HG03432 (cell line): ENCODE results near the gene EDDM3A.
"Not testable (repeated sequence)": the region's sequence is repeated elsewhere in the genome, so short reads cannot be mapped to it uniquely, and the experiment has no call there.

Source experiments
- ATAC-seq: cut with Tn5 transposase; IDR thresholded peaks from one replicate; pipeline ENCODE4 v1.9.1; 2021; ENCODE audit warnings: mild to moderate bottlenecking, moderate library complexity; ENCODE audit not compliant: unreplicated experiment

Gene EDDM3A, protein sequence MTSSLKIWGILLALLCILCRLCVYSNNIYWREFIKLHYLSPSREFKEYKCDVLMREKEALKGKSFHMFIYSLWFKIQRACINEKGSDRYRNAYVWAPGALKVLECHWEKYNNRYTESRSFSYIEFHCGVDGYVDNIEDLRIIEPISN

DNA sequence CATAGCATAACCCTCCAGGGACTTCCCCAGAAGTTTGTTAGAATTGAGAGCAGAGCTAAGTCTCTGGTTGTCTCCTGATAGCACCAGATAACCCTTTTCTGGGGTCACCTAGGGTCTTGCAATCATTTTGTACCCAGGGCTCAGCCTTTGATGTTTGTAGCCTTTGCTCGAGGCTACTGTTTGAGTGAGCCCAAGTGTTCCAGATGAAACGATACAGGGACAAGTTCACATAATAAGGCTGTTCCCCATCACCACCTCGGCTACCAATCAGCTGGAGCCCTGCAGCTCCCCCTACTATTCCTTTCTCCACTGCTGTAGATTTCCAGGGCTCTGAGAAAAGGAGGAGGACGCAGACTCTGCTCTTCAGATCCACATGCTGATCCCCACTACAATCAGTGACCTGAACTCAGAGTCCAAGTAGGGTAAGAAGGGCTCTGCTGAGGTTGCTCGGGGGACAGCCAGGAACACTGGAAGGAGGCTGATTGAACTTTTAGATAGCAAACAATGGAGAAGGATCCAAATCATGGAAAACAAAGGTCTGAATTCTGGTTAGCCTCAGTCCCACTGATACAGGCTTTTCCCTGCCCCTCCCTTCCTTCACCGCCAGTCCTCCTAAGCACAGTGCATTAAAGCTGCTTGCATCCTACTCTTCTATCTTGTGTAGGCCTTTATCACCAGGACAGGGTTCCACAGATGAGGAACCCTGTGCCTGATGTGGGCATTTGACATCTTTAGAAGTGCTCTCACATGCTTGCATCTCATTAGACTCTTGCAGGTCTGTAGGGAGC is at the start of gene EDDM3A:
Gene EDDM3A, plus strand, starts transcription at position 317 of the 788 bp plus-strand sequence. CDS start 1,694 bp downstream, outside the sequence.
- no peak for ATAC-seq

GRCh38 chr14:20696764-20697163 is 48.9 kb upstream of the EDDM3A start:
- ATAC-seq = no peak

DNA sequence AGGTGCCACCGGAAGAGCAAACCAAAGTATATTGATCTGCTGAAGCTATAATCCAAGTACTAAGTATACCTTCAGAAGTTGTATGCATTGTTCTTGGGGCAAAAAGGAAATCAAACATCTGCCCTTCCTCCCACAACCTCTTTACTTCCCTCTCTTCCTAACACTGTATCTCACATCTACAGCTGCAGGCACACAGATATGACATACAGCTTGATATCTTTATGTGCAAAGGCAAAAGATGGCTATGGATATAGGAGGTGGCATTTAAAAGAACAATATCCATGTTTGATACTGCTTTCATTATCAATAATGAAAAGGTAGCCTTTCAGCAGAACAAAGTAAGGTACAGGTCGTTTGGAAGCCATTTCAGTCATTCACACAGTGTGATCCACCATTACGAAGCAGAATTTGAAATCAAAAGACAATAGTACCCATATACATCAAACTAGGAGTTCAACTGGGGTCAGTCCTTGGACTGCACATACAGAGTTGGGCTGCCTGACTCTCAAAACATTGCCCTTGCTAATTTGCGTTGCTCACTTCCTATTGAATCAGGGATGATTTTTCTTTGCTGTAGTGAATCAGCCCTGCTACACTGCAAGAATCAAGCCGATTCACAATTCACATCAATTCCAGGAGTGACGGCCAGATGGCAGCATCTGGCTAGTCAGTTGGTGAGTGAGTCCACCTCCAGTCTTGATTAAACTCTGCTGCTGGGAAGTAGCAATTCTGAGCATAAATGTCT is 48.2 kb upstream of the EDDM3A start:
- ATAC-seq = no peak

DNA sequence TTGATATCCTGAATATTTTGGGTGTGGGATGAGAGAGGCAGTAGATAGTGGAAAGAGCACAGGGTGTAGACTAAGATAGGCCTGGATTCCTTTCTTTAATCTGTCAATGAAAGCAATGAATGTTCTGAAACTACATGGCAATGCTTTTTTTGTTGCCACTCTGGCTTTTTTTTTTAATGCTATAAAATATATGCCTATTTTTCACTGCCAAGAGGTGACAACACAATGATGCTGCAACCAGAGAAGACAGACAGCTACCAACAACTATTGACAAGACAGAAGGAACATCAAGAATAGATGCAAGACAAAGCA is 47.7 kb upstream of the EDDM3A start:
- ATAC-seq = no peak

GRCh38 chr14:20698934-20699333 is 46.8 kb upstream of the EDDM3A start:
- ATAC-seq = no peak

DNA sequence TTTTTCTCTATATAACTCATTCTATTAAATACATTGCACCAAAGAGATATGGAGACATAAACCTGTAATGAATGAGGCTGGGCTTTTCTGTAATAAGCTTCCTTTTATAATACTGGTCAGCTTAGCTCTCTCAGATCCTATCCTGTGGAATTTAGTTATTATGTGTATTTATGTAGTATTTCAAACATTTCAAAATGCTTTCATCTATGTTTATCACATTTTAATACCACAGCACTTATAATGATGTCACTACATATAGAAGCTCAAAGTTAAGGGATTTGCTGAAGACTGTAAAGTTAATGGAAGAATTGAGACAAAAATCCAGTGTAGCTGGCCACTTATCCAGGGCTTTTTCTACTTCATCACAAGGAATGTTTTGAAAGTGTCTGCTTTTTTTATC is 45.8 kb upstream of the EDDM3A start:
- ATAC-seq = no peak

DNA sequence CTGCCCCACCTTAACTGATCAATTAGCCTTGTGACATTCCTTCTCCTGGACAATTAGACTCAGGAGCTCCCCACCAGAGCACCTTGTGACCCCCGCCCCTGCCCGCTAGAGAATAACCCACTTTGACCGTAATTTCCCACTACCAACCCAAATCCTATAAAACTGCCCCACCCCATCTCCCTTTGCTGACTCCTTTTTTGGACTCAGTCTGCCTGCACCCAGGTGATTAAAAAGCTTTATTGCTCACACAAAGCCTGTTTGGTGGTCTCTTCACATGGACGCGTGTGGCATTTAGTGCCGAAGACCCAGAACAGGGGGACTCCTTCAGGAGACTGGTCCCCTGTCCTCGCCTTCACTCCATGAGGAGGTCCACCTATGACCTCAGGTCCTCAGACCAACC is 44.7 kb upstream of the EDDM3A start:
- ATAC-seq = not testable (repeated sequence)

DNA sequence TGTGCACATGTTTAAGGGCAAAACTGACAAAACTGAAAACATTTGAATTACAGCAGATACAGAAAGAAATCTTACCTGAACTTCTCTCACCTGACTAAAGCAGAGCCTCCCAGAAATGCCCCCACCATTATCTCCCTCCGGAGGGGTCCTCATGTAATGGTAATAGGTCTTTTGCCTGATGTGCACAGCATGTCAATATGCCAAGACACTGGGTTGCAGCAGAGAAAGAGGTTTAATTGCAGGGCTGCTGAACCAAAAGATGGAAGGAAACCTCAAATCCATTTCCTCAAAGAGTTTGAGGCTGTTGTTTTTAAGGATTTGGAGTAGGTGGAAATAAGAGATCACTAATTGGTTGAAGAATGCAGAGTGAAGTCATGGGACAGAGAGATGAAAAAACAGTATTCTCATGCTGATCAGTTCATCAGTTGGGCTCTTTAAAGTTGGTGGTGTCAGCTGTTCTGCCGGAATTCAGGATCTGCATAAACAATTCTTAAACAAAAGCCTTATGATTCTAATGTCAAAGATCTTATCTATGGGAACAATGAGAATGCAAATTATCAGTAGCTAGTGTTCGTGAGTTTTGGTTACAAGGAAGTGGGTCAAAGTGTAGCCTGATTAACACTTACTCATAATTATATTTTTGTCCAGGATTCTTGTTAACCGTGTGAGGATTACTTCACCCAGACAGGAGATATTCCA is 38.9 kb upstream of the EDDM3A start:
- no peak for ATAC-seq

GRCh38 chr14:20707622-20708021 is 38.1 kb upstream of the EDDM3A start:
- no peak for ATAC-seq

GRCh38 chr14:20711261-20711660 is 34.4 kb upstream of the EDDM3A start:
- ATAC-seq = no peak

GRCh38 chr14:20711685-20712084 is 34.0 kb upstream of the EDDM3A start:
- no peak for ATAC-seq

GRCh38 chr14:20712904-20713303 is 32.8 kb upstream of the EDDM3A start:
- ATAC-seq = no peak

GRCh38 chr14:20714593-20715250 is 31.0 kb upstream of the EDDM3A start:
- ATAC-seq = no peak

GRCh38 chr14:20719777-20720176 is 25.9 kb upstream of the EDDM3A start:
- no peak for ATAC-seq

- ATAC-seq = no peak
Measured at GRCh38 chr14:20720741-20721140, 24.9 kb upstream of the EDDM3A start.

DNA sequence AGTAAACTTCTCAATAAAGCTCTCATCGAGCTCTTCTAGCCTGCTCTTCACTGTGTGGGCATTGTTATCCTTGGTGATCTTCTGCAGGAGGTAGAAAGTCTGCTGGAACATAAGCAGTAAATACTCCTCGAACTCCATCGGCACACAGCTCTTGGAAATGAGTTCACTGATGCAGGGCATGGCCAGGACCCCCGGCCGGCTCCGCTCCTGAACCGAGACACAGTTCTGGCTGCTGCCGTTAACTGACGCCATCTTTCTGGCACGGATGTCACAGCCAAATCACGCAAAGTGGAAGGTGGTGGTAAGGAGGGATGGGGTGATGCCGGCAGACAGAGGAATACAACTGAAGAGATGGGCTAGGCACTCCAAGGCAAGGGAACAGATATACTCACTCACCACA is 23.7 kb upstream of the EDDM3A start:
- no peak for ATAC-seq

DNA sequence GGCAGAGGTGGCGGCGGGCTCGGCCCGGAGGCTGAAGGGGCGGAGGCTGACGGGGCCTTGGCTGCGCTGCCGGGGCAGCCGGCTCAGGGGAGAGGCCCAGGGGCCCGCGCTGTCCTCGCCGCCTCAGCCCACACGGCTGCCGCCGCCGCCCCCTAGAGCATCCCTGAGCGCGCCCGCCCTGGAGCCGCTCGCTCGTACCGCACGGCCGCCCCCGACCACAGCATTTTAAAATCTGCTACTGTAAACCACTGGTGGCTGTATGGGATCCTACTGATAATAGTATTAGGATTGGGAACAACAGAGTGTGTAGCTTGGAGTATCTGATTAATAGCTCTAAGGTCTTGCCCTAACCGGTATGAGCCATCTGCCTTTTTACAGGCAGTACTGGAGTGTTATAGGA is 22.2 kb upstream of the EDDM3A start:
- no peak for ATAC-seq

DNA sequence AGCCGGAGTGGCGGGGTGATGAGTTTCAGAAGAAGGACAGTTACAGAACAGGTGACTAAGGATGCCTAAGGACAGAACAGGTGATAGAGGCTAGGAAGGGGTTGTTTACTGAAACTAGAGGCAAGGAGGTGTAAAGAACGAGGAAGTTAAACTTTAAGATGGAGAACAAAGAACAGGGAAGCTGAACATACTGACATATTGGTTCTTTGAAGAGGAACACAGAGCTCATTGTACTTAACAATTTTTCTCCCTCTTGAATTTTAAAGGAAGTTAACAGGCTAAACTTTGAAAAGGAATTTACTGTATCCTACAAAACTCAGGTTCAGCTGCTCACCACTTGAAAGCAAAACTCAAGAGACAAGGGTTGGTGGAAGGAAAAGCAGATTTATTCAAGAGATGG is 19.6 kb upstream of the EDDM3A start:
- not testable (repeated sequence) for ATAC-seq

- no peak for ATAC-seq
Measured at GRCh38 chr14:20726531-20726930, 19.2 kb upstream of the EDDM3A start.

GRCh38 chr14:20730891-20731290 is 14.8 kb upstream of the EDDM3A start:
- ATAC-seq = no peak

DNA sequence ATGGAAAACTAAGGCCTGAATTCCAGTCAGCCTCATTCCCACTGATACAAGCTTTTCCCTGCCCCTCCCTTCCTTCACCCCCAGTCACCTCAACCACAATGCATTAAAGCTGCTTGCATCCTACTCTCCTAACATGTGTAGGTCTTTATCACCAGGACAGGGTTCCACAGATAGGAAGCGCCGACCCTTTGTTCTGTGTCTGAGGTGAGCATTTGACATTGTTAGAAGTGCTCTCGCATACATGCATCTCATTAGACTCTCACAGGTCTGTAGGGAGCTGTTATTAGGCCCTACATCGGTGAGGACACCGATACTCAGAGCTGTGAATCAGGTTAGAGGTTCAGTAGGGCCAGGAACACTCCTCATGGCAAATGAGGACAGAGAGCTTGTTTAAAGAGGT is 13.2 kb upstream of the EDDM3A start:
- ATAC-seq = no peak
